Colonic mucosa (tissue), 4 donors: ENCODE data around the gene TEX11. TPM values are rescaled to one million over a fixed set of nuclear protein-coding genes. Genes with fewer than 3 reads are reported as not detected.
"Not testable (repeated sequence)": the region's sequence is repeated elsewhere in the genome, so short reads cannot be mapped to it uniquely, and the experiment has no call there.

Experiments
- DNase-seq: peaks from one replicate; pipeline ENCODE4 v3.0.0-alpha.2; 2020
- H3K27ac ChIP-seq: fragments of 200-600 bp; one replicate; pipeline ENCODE4 v1.8.0; 2021
- H3K27me3 ChIP-seq: fragments of 200-600 bp; one replicate; pipeline ENCODE4 v1.8.0; 2021
- H3K36me3 ChIP-seq: fragments of 200-600 bp; one replicate; pipeline ENCODE4 v1.8.0; 2021
- H3K4me1 ChIP-seq: fragments of 200-600 bp; one replicate; pipeline ENCODE4 v1.8.0; 2021; ENCODE audit warnings: mild to moderate bottlenecking
- H3K4me3 ChIP-seq: fragments of 200-600 bp; one replicate; pipeline ENCODE4 v1.8.0; 2021
- H3K9ac ChIP-seq, 2 donors: one replicate each; pipeline ENCODE4 v1.7.0; 2013; ENCODE audit warnings: control low read depth in 2 of 2, low read depth in 2 of 2, low read length in 2 of 2
- H3K9me3 ChIP-seq: fragments of 200-600 bp; one replicate; pipeline ENCODE4 v1.8.0; 2021
- intact Hi-C: fragments of 100-400 bp; cut with DNase I; formaldehyde crosslinking; loops from one replicate; pipeline ENCODE4 v1.14.1; 2022
- total RNA-seq, 2 donors: library from RNA; stranded (reverse); fragmentation: NEBNext Ultra II Directional in 1 of 2; extraction: Animal tissue kit (Norgen Biotek cat#: 25700) in 1 of 2; gene quantifications; one replicate each; pipeline ENCODE4 v1.2.1, GENCODE V29; 2021
- TF ChIP-seq, protein P1 (sequence below): fragments of 200-600 bp; IDR thresholded peaks from one replicate; pipeline ENCODE4 v1.8.0; 2022; ENCODE audit warnings: antibody characterized with exemption, mild to moderate bottlenecking
- donor health status: healthy.
- donor health status: DM: no; HTN: no; CAD: no.
- donor health status: DM: no; HTN: no; CAD: no.

The TEX11 gene
- total RNA-seq, 2 donors from 2014 or later = 0.94 to 1.0 TPM

GRCh38 chrX:70669120-70669519, 239.4 kb downstream of the TEX11 start:
- no peak overlapping the region for H3K9ac ChIP-seq
- peaks cover 8% of the 10 kb centered on the region for H3K27me3 ChIP-seq
- H3K9me3 ChIP-seq = no peaks in the 10 kb centered on the region
- no peaks in the 10 kb centered on the region for H3K4me1 ChIP-seq
- H3K27ac ChIP-seq = no peak overlapping the region
- TF ChIP-seq, protein P1, sequence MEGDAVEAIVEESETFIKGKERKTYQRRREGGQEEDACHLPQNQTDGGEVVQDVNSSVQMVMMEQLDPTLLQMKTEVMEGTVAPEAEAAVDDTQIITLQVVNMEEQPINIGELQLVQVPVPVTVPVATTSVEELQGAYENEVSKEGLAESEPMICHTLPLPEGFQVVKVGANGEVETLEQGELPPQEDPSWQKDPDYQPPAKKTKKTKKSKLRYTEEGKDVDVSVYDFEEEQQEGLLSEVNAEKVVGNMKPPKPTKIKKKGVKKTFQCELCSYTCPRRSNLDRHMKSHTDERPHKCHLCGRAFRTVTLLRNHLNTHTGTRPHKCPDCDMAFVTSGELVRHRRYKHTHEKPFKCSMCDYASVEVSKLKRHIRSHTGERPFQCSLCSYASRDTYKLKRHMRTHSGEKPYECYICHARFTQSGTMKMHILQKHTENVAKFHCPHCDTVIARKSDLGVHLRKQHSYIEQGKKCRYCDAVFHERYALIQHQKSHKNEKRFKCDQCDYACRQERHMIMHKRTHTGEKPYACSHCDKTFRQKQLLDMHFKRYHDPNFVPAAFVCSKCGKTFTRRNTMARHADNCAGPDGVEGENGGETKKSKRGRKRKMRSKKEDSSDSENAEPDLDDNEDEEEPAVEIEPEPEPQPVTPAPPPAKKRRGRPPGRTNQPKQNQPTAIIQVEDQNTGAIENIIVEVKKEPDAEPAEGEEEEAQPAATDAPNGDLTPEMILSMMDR = no peak
- intact Hi-C loops = loop anchor here (10.0 kb wide), 2 partner anchors 214 to 244 kb away; partner anchors contain the start of gene GDPD2
- no peak for DNase-seq
- no peak overlapping the region for H3K4me3 ChIP-seq
- H3K36me3 ChIP-seq = no peaks in the 10 kb centered on the region

DNA sequence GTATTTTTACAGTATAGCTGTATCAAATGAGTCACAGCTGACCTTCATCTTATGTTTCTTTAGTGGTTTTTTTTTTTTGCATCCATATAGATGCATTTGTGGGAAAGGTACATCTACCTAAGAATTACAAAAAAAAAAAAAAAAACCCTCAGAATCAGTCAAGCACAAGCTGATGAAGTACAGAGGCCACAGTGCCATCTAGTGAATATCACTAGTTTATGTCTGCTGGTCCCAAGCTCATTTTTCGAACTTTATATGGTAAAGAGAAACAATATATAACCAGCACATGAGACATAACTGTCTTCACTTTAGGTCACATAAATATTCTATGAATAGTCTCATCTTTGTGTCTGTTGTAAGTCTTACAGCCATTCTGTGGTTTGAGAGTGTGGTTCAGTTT, 243.8 kb downstream of the TEX11 start:
- Histone ChIP-seq H3K4me1 (no peaks in the 10 kb centered on the region), H3K4me3 (no peak overlapping the region), H3K9ac (no peak overlapping the region), H3K27ac (no peak overlapping the region), H3K9me3 (no peaks in the 10 kb centered on the region), H3K27me3 (no peaks in the 10 kb centered on the region), H3K36me3 (no peaks in the 10 kb centered on the region)
- no peak for DNase-seq
- TF ChIP-seq, protein P1 = no peak
- intact Hi-C loops = loop anchor here (10.0 kb wide), 2 partner anchors 210 to 240 kb away; partner anchors contain the start of gene GDPD2

GRCh38 chrX:70661124-70661523, 247.4 kb downstream of the TEX11 start:
- intact Hi-C loops = loop anchor here (10.0 kb wide), 2 partner anchors 206 to 236 kb away; partner anchors contain the start of gene GDPD2
- DNase-seq, H3K9ac ChIP-seq: not testable (repeated sequence)

GRCh38 chrX:70657546-70657945, 251.0 kb downstream of the TEX11 start:
- H3K9ac ChIP-seq, H3K9me3 ChIP-seq, H3K36me3 ChIP-seq, H3K27me3 ChIP-seq, H3K27ac ChIP-seq, H3K4me1 ChIP-seq, intact Hi-C loops, H3K4me3 ChIP-seq, DNase-seq: not testable (repeated sequence)

More at GRCh38 chrX:70661124-70661523, 247.4 kb downstream of the TEX11 start:
- H3K27ac ChIP-seq, H3K27me3 ChIP-seq, H3K36me3 ChIP-seq, H3K9me3 ChIP-seq, H3K4me3 ChIP-seq, H3K4me1 ChIP-seq: not testable (repeated sequence)

GRCh38 chrX:70656304-70656703, 252.2 kb downstream of the TEX11 start:
- DNase-seq = no peak
- TF ChIP-seq, protein P1 = no peak
- H3K4me3 ChIP-seq = no peak overlapping the region
- H3K27me3 ChIP-seq = no peaks in the 10 kb centered on the region
- H3K4me1 ChIP-seq = no peaks in the 10 kb centered on the region
- H3K9me3 ChIP-seq = no peaks in the 10 kb centered on the region
- intact Hi-C loops = no loop called here
- no peak overlapping the region for H3K9ac ChIP-seq
- H3K27ac ChIP-seq = no peak overlapping the region
- no peaks in the 10 kb centered on the region for H3K36me3 ChIP-seq

DNA sequence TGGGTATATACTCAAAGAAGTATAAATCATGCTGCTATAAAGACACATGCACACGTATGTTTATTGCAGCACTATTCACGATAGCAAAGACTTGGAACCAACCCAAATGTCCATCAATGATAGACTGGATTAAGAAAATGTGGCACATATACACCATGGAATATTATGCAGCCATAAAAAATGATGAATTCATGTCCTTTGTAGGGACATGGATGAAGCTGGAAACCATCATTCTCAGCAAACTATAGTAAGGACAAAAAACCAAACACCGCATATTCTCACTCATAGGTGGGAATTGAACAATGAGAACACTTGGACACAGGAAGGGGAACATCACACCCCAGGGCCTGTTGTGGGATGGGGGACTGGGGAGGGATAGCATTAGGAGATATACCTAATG, 260.6 kb downstream of the TEX11 start:
- H3K9ac ChIP-seq, H3K4me1 ChIP-seq, H3K27ac ChIP-seq, H3K4me3 ChIP-seq, H3K27me3 ChIP-seq, intact Hi-C loops, H3K9me3 ChIP-seq, H3K36me3 ChIP-seq, DNase-seq: not testable (repeated sequence)

DNA sequence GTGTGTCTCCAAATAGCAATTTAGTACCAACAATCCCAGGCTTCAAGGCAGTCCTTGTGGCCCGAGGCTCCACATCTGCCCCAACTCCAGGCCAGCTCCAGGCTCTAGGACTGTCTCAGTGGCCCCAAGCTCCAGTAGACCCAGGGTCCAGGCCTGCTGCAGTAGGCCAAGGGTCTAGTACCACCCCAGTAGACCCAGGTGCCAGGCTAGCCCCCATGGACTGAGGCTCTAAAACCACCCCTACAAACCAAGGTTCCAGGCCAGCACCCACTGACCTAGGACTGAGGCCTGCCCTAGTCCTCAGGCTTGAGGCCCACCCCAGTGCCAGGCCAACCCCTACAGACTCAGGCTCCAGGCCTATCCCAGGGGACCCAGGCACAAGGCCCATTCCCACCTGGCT, 272.3 kb downstream of the TEX11 start:
- intact Hi-C loops = no loop called here
- Histone ChIP-seq H3K9ac (no peak overlapping the region), H3K4me3 (no peak overlapping the region), H3K4me1 (no peaks in the 10 kb centered on the region), H3K27me3 (no peaks in the 10 kb centered on the region), H3K27ac (no peak overlapping the region), H3K36me3 (no peaks in the 10 kb centered on the region), H3K9me3 (no peaks in the 10 kb centered on the region)
- DNase-seq = no peak
- TF ChIP-seq, protein P1 = no peak
